B cell (primary cell): ENCODE data around the gene ARHGAP22.

Experiments used
- EZH2 ChIP-seq: IDR thresholded peaks from 2 replicates; pipeline ENCODE4 v1.6.1; 2012; ENCODE audit warnings: borderline replicate concordance, low read depth, mild to moderate bottlenecking, moderate library complexity, low read length; ENCODE audit not compliant: insufficient read depth, poor library complexity, severe bottlenecking
- TF ChIP-seq, protein P1 (sequence below): fragments of 200-600 bp; IDR thresholded peaks from one replicate; pipeline ENCODE4 v1.8.0; 2022; ENCODE audit warnings: antibody characterized with exemption, mild to moderate bottlenecking

GRCh38 chr10:48545462-48546145 is 59.3 kb downstream of the ARHGAP22 start:
- TF ChIP-seq EZH2 = no peak
- TF ChIP-seq, protein P1, sequence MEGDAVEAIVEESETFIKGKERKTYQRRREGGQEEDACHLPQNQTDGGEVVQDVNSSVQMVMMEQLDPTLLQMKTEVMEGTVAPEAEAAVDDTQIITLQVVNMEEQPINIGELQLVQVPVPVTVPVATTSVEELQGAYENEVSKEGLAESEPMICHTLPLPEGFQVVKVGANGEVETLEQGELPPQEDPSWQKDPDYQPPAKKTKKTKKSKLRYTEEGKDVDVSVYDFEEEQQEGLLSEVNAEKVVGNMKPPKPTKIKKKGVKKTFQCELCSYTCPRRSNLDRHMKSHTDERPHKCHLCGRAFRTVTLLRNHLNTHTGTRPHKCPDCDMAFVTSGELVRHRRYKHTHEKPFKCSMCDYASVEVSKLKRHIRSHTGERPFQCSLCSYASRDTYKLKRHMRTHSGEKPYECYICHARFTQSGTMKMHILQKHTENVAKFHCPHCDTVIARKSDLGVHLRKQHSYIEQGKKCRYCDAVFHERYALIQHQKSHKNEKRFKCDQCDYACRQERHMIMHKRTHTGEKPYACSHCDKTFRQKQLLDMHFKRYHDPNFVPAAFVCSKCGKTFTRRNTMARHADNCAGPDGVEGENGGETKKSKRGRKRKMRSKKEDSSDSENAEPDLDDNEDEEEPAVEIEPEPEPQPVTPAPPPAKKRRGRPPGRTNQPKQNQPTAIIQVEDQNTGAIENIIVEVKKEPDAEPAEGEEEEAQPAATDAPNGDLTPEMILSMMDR = no peak
